ENCODE results near the gene ABCA3.

ABCA3 gene

GRCh38 chr16:2231016-2231931 lies 109.3 kb downstream of the ABCA3 start:
- TF ChIP-seq CTCF (IDR thresholded peaks at IDR 0.05; ENCODE audit: low read depth, low read length): no peak
- H3K4me3 ChIP-seq (ENCODE audit: low read depth, low read length): no peak overlapping the region
- no peaks in the 10 kb centered on the region for H3K4me1 ChIP-seq
- peaks cover 74% of the 10 kb centered on the region for H3K36me3 ChIP-seq
- no peaks in the 10 kb centered on the region for H3K9me3 ChIP-seq
- H3K27me3 ChIP-seq: no peaks in the 10 kb centered on the region
- no peak for DNase-seq

- no peak for DNase-seq
- Histone ChIP-seq H3K9me3 (no peaks in the 10 kb centered on the region), H3K36me3 (peaks cover 70% of the 10 kb centered on the region), H3K4me1 (no peaks in the 10 kb centered on the region), H3K4me3 (ENCODE audit: low read depth, low read length) (no peak overlapping the region), H3K27me3 (no peaks in the 10 kb centered on the region)
- TF ChIP-seq CTCF (IDR thresholded peaks at IDR 0.05; ENCODE audit: low read depth, low read length): no peak
These were observed 110.2 kb downstream of the ABCA3 start for GRCh38 chr16:2230376-2230775.

- no peaks in the 10 kb centered on the region for H3K4me1 ChIP-seq
- no peak for DNase-seq
- no peaks in the 10 kb centered on the region for H3K9me3 ChIP-seq
- no peaks in the 10 kb centered on the region for H3K27me3 ChIP-seq
- no peak overlapping the region for H3K4me3 ChIP-seq (ENCODE audit: low read depth, low read length)
- H3K36me3 ChIP-seq: peaks cover 63% of the 10 kb centered on the region
- TF ChIP-seq CTCF (IDR thresholded peaks at IDR 0.05; ENCODE audit: low read depth, low read length): no peak
These were observed 110.8 kb downstream of the ABCA3 start for GRCh38 chr16:2229632-2230250.

- DNase-seq: no peak
- H3K9me3 ChIP-seq: no peaks in the 10 kb centered on the region
- H3K4me3 ChIP-seq (ENCODE audit: low read depth, low read length): no peak overlapping the region
- H3K4me1 ChIP-seq: no peaks in the 10 kb centered on the region
- TF ChIP-seq CTCF (IDR thresholded peaks at IDR 0.05; ENCODE audit: low read depth, low read length): no peak
- peaks cover 59% of the 10 kb centered on the region for H3K36me3 ChIP-seq
- no peaks in the 10 kb centered on the region for H3K27me3 ChIP-seq
These were observed 111.4 kb downstream of the ABCA3 start for GRCh38 chr16:2229091-2229490.

GRCh38 chr16:2228161-2228824 lies 112.2 kb downstream of the ABCA3 start:
- no peaks in the 10 kb centered on the region for H3K27me3 ChIP-seq
- no peaks in the 10 kb centered on the region for H3K4me1 ChIP-seq
- no peak for TF ChIP-seq CTCF (IDR thresholded peaks at IDR 0.05; ENCODE audit: low read depth, low read length)
- no peak overlapping the region for H3K4me3 ChIP-seq (ENCODE audit: low read depth, low read length)
- H3K9me3 ChIP-seq: no peaks in the 10 kb centered on the region
- no peak for DNase-seq
- H3K36me3 ChIP-seq: peaks cover 51% of the 10 kb centered on the region

Measured in BE2C (cell line).